Activated B cell treated with CpG ODN at 0.5 μM for 24 hours (primary cell): ENCODE measurements around the gene MAP3K14. TPM values are rescaled to one million over a fixed set of nuclear protein-coding genes. Genes with fewer than 3 reads are reported as not detected.
"Not testable (repeated sequence)": the region's sequence is repeated elsewhere in the genome, so short reads cannot be mapped to it uniquely, and the experiment has no call there.

Experiments
- ATAC-seq: fragments of 200-7000 bp; cut with Tn5 transposase; one replicate; pipeline ENCODE4 v1.10.0; 2021; ENCODE audit warnings: low read depth, mild to moderate bottlenecking, moderate library complexity
- CTCF ChIA-PET: fragments of 350-600 bp; sonication (Branson Sonifier 250); formaldehyde crosslinking; loops from one replicate; lab custom pipeline; 2021; ENCODE audit warnings: antibody characterized with exemption; lab: Charles Lee
- POLR2A ChIA-PET: fragments of 350-600 bp; sonication (Branson Sonifier 250); formaldehyde crosslinking; loops from one replicate; lab custom pipeline; 2021; ENCODE audit warnings: antibody characterized with exemption; lab: Charles Lee
- DNase-seq: peaks from one replicate; pipeline ENCODE4 v3.0.0; 2022
- H3K27ac Mint-ChIP-seq: one replicate; pipeline ENCODE4 v1.8.0; 2020; ENCODE audit warnings: mixed read lengths
- H3K27me3 Mint-ChIP-seq: one replicate; pipeline ENCODE4 v1.8.0; 2021; ENCODE audit warnings: mixed read lengths
- H3K36me3 Mint-ChIP-seq: one replicate; pipeline ENCODE4 v1.8.0; 2021; ENCODE audit warnings: low read depth, mixed read lengths
- H3K4me1 Mint-ChIP-seq: one replicate; pipeline ENCODE4 v1.8.0; 2021; ENCODE audit warnings: mixed read lengths
- H3K4me3 Mint-ChIP-seq: one replicate; pipeline ENCODE4 v1.8.0; 2020; ENCODE audit warnings: mild to moderate bottlenecking, mixed read lengths
- H3K9me3 Mint-ChIP-seq: one replicate; pipeline ENCODE4 v1.8.0; 2020; ENCODE audit warnings: mixed read lengths
- CTCF ChIP-seq: fragments of 200-600 bp; IDR thresholded peaks from one replicate; pipeline ENCODE4 v1.8.0; 2022; ENCODE audit warnings: antibody characterized with exemption, mild to moderate bottlenecking
- intact Hi-C: fragments of 100-400 bp; cut with micrococcal nuclease; formaldehyde crosslinking; loops from one replicate; pipeline ENCODE4 v1.15.1; 2024
- total RNA-seq: library from RNA; stranded (reverse); gene quantifications from 2 replicates; pipeline ENCODE4 v1.2.3, GENCODE V29; 2022

Gene MAP3K14
- total RNA-seq, 1 donor from 2014 or later = 88.6 TPM

- intact Hi-C loops = no loop called here
- Mint-ChIP-seq H3K4me1 (peaks cover 93% of the 10 kb centered on the region), H3K4me3 (peak overlapping the region; percentile 75), H3K27ac (peak overlapping the region; percentile 93), H3K36me3 (peaks cover 39% of the 10 kb centered on the region), H3K27me3 (no peaks in the 10 kb centered on the region), H3K9me3 (no peaks in the 10 kb centered on the region)
- no peak for DNase-seq
- POLR2A ChIA-PET = interaction anchor here (0.5 to 12.5 kb wide), 11 partner anchors 10 to 141 kb away, joined by 3 to 436 read pairs (median 3); partner anchors contain the start of genes FMNL1, HEXIM2 and MAP3K14
- CTCF ChIA-PET = interaction anchor here (1.1 to 6.1 kb wide), 4 partner anchors 9 to 26 kb away, joined by 3 to 38 read pairs (median 8); partner anchors contain the start of gene MAP3K14
- peak; percentile 45 for ATAC-seq
- no peak for TF ChIP-seq CTCF
These were observed 14.1 kb downstream of the MAP3K14 start for GRCh38 chr17:45302649-45303173.

DNA sequence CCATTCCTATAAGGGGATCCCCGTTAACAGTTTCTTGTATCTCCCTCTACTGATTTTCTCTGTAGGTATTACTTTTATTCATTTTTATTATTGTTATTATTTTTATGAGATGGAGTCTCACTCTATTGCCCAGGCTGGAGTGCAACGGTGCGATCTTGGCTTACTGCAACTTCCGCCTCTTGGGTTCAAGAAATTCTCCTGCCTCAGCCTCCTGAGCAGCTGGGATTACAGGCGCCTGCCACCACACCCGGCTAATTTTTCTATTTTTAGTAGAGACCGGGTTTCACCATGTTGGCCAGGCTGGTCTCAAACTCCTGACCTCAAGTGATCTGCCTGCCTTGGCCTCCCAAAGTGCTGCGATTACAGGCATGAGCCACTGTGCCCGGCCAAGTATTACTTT is 14.6 kb downstream of the MAP3K14 start:
- DNase-seq, H3K27me3 Mint-ChIP-seq, intact Hi-C loops, ATAC-seq, H3K9me3 Mint-ChIP-seq: not testable (repeated sequence)
- Mint-ChIP-seq H3K4me3 (peak overlapping the region; percentile 75), H3K4me1 (peaks cover 93% of the 10 kb centered on the region), H3K27ac (peak overlapping the region; percentile 93), H3K36me3 (peaks cover 35% of the 10 kb centered on the region)
- POLR2A ChIA-PET = interaction anchor here (0.6 to 12.5 kb wide), 12 partner anchors 7 to 1102 kb away, joined by 3 to 436 read pairs (median 4); partner anchors contain the start of genes ATXN7L3, FMNL1, HEXIM2 and MAP3K14
- CTCF ChIA-PET = interaction anchor here (1.1 to 6.1 kb wide), 4 partner anchors 9 to 25 kb away, joined by 3 to 38 read pairs (median 8); partner anchors contain the start of gene MAP3K14

DNA sequence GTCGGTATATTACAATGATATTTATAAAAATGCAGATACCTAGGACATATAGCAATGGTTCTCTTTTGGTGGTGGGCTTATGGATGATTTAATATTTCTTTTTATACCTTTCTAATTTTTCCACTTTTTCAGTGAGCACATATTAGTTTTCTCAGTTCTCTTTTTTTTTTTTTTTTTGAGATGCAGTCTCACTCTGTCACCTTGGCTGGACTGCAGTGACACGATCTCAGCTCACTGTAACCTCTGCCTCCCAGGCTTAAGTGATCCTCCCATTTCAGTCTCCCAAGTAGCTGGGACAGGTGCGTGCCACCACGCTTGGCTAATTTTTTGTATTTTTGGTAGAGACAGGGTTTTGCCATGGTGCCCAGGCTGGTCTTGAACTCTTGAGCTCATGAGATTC is 15.1 kb downstream of the MAP3K14 start:
- DNase-seq (no peak), ATAC-seq (peak; percentile 25)
- H3K9me3 Mint-ChIP-seq = no peaks in the 10 kb centered on the region
- peak overlapping the region; percentile 67 for H3K4me3 Mint-ChIP-seq
- CTCF ChIA-PET = interaction anchor here (1.5 to 6.1 kb wide), 2 partner anchors 10 to 25 kb away, joined by 9 to 38 read pairs; no protein-coding TSS in a partner anchor
- no peak for TF ChIP-seq CTCF
- H3K4me1 Mint-ChIP-seq = peaks cover 94% of the 10 kb centered on the region
- intact Hi-C loops = no loop called here
- POLR2A ChIA-PET = interaction anchor here (0.6 to 12.5 kb wide), 8 partner anchors 8 to 1102 kb away, joined by 3 to 436 read pairs (median 6); partner anchors contain the start of genes ATXN7L3, FMNL1 and MAP3K14
- H3K27me3 Mint-ChIP-seq = no peaks in the 10 kb centered on the region
- peaks cover 34% of the 10 kb centered on the region for H3K36me3 Mint-ChIP-seq
- peak overlapping the region; percentile 93 for H3K27ac Mint-ChIP-seq

DNA sequence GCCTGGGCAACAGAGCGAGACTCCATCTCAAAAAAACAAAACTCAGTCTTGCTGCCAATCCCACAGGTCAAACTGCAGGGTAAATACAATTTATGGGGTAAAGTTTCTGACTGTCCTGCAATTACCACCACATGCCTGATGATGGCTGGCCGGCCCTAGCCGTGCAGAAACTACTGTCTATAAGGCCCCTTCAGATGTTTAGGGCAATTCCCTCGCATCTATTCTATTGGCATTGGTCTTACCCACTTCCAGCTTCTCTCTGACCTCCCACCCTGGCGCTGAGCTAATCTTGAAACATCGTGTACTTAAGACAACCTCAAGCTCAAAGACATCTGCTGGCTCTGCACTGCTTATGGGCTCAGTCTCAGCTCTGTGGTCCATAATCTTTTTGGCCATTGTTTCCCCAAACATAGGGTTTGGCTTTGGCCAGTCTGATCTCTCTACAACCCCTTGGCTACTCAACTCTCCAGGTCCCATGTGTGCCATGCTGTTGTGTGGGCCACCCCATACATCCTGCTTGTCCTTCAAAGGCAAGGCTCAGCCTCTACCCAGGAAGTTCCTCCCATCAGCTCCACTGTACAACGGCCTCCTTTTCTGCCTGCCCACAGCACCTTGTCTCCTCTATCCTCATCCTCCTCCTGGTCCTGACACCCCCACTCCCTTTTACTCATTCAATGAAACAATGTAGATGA is 16.6 kb downstream of the MAP3K14 start:
- Mint-ChIP-seq H3K4me1 (peaks cover 96% of the 10 kb centered on the region), H3K27ac (peak overlapping the region; percentile 81), H3K4me3 (peak overlapping the region; percentile 44), H3K9me3 (no peaks in the 10 kb centered on the region), H3K36me3 (peaks cover 32% of the 10 kb centered on the region), H3K27me3 (no peaks in the 10 kb centered on the region)
- CTCF ChIA-PET = interaction anchor here (0.8 to 6.1 kb wide), 3 partner anchors 11 to 81 kb away, joined by 3 to 38 read pairs (median 4); no protein-coding TSS in a partner anchor
- no peak for DNase-seq
- POLR2A ChIA-PET = interaction anchor here (1.2 to 12.5 kb wide), 4 partner anchors 9 to 74 kb away, joined by 3 to 436 read pairs (median 16); partner anchors contain the start of gene MAP3K14
- intact Hi-C loops = no loop called here
- no peak for TF ChIP-seq CTCF
- no peak for ATAC-seq

DNA sequence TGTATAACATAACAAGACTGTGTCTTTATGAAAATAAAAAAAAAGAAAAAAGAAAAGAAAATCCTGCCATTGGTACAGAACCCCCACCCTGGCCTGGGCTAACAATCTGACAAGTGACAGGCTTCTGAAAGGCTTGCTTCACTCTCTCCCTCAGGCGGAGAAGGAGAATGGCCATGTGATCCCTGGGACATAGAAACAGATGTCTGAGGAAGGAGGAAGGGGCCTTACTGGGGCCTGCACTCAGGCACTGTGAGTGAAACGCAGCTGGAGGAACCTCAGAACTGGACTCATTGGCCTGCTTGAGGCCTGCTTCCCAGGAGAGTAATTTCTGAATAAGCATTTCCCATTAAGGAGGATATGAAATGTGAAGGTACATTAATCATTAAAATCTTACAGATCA is 17.5 kb downstream of the MAP3K14 start:
- intact Hi-C loops = loop anchor here (5.0 kb wide), 1 partner anchor 33 kb away; no protein-coding TSS in a partner anchor
- CTCF ChIA-PET = interaction anchor here (0.6 to 6.1 kb wide), 4 partner anchors 12 to 23 kb away, joined by 3 to 38 read pairs (median 6); partner anchors contain the start of gene MAP3K14
- Mint-ChIP-seq H3K9me3 (no peaks in the 10 kb centered on the region), H3K27ac (peak overlapping the region; percentile 81), H3K27me3 (no peaks in the 10 kb centered on the region), H3K36me3 (peaks cover 33% of the 10 kb centered on the region), H3K4me3 (peak overlapping the region; percentile 42), H3K4me1 (peaks cover 99% of the 10 kb centered on the region)
- POLR2A ChIA-PET = interaction anchor here (0.5 to 12.5 kb wide), 12 partner anchors 8 to 129 kb away, joined by 3 to 436 read pairs (median 6); partner anchors contain the start of gene MAP3K14
- DNase-seq (no peak), ATAC-seq (no peak)
- TF ChIP-seq CTCF = no peak
